ENCODE results near the gene FARS2. TPM values are rescaled to one million over a fixed set of nuclear protein-coding genes. Genes with fewer than 3 reads are reported as not detected.

The FARS2 gene
- total and polyA plus RNA-seq, 2 donors (not counting 1 experiment from before 2014, with no cell fraction given), result 33.0 to 35.5 TPM

GRCh38 chr6:5746759-5747130 lies 485.4 kb downstream of the FARS2 start:
- Histone ChIP-seq H3K4me1 (ENCODE audit: control insufficient read depth in 2 of 2, insufficient read depth in 2 of 2, low read length in 2 of 2) (no peaks in the 10 kb centered on the region), H3K79me2 (ENCODE audit: control insufficient read depth, insufficient read depth, low read length) (no peaks in the 10 kb centered on the region), H2AFZ (ENCODE audit: insufficient read depth, low read depth, low read length, poor library complexity, severe bottlenecking) (no peak overlapping the region), H3K4me3 (ENCODE audit: control extremely low read depth in 1 of 5, extremely low read depth in 1 of 5, insufficient read depth in 1 of 5, low read depth in 2 of 5, low read length in 4 of 5) (no peak overlapping the region), H3K27me3 (replicated peaks in 1 of 4; ENCODE audit: control extremely low read depth in 1 of 4, control insufficient read depth in 3 of 4, insufficient read depth in 4 of 4, low read length in 3 of 4) (no peaks in the 10 kb centered on the region), H3K36me3 (replicated peaks in 1 of 2; ENCODE audit: control extremely low read depth in 1 of 2, control insufficient read depth in 1 of 2, extremely low read depth in 1 of 2, insufficient read depth in 2 of 2, low read length in 1 of 2) (no peaks in the 10 kb centered on the region), H3K9ac (ENCODE audit: low read length) (no peak overlapping the region), H3K9me3 (ENCODE audit: control extremely low read depth in 1 of 3, control insufficient read depth in 2 of 3, insufficient read depth in 1 of 3, low read length in 2 of 3) (no peaks in the 10 kb centered on the region), H3K4me2 (replicated peaks; ENCODE audit: low read depth, low read length, poor library complexity, severe bottlenecking) (no peak overlapping the region), H3K27ac (ENCODE audit: low read length in 2 of 2) (no peak overlapping the region), H4K20me1 (ENCODE audit: control insufficient read depth, insufficient read depth, low read length, poor library complexity, severe bottlenecking) (no peaks in the 10 kb centered on the region)
- DNase-seq, result no peak
- ATAC-seq (ENCODE audit: low read depth), result no peak
- Mint-ChIP-seq H3K4me1 (peaks cover 7% of the 10 kb centered on the region), H3K9me3 (ENCODE audit: insufficient read depth) (no peaks in the 10 kb centered on the region), H3K4me3 (no peak overlapping the region), H3K27me3 (no peaks in the 10 kb centered on the region), H3K27ac (no peak overlapping the region)
- TF ChIP-seq EZH2 (IDR thresholded peaks at IDR 0.05; ENCODE audit: borderline replicate concordance, insufficient read depth, low read depth, low read length, poor library complexity, severe bottlenecking), result no peak
- TF ChIP-seq, protein P1, sequence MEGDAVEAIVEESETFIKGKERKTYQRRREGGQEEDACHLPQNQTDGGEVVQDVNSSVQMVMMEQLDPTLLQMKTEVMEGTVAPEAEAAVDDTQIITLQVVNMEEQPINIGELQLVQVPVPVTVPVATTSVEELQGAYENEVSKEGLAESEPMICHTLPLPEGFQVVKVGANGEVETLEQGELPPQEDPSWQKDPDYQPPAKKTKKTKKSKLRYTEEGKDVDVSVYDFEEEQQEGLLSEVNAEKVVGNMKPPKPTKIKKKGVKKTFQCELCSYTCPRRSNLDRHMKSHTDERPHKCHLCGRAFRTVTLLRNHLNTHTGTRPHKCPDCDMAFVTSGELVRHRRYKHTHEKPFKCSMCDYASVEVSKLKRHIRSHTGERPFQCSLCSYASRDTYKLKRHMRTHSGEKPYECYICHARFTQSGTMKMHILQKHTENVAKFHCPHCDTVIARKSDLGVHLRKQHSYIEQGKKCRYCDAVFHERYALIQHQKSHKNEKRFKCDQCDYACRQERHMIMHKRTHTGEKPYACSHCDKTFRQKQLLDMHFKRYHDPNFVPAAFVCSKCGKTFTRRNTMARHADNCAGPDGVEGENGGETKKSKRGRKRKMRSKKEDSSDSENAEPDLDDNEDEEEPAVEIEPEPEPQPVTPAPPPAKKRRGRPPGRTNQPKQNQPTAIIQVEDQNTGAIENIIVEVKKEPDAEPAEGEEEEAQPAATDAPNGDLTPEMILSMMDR (IDR thresholded peaks at IDR 0.05), result no peak
- intact Hi-C loops (cut with micrococcal nuclease), result no loop called here
- 100% methylated on average over 3 of the region's 3 CpGs for WGBS (ENCODE audit: insufficient coverage)
- ChIA-PET CTCF (no interaction called here), POLR2A (no interaction called here)

- H3K4me1 ChIP-seq (ENCODE audit: control insufficient read depth in 2 of 2, insufficient read depth in 2 of 2, low read length in 2 of 2), result no peaks in the 10 kb centered on the region
- H3K79me2 ChIP-seq (ENCODE audit: control insufficient read depth, insufficient read depth, low read length), result no peaks in the 10 kb centered on the region
- no peak for DNase-seq
- no peak overlapping the region for H3K4me3 ChIP-seq (ENCODE audit: control extremely low read depth in 1 of 5, extremely low read depth in 1 of 5, insufficient read depth in 1 of 5, low read depth in 2 of 5, low read length in 4 of 5)
- TF ChIP-seq, protein P1 (IDR thresholded peaks at IDR 0.05), result no peak
- no peak for TF ChIP-seq EZH2 (IDR thresholded peaks at IDR 0.05; ENCODE audit: borderline replicate concordance, insufficient read depth, low read depth, low read length, poor library complexity, severe bottlenecking)
- CTCF ChIA-PET, result no interaction called here
- H3K9ac ChIP-seq (ENCODE audit: low read length), result no peak overlapping the region
- Mint-ChIP-seq H3K4me3 (no peak overlapping the region), H3K27me3 (no peaks in the 10 kb centered on the region), H3K4me1 (peaks cover 7% of the 10 kb centered on the region), H3K9me3 (ENCODE audit: insufficient read depth) (no peaks in the 10 kb centered on the region), H3K27ac (no peak overlapping the region)
- no peaks in the 10 kb centered on the region for H4K20me1 ChIP-seq (ENCODE audit: control insufficient read depth, insufficient read depth, low read length, poor library complexity, severe bottlenecking)
- POLR2A ChIA-PET, result no interaction called here
- H3K4me2 ChIP-seq (replicated peaks; ENCODE audit: low read depth, low read length, poor library complexity, severe bottlenecking), result no peak overlapping the region
- H3K9me3 ChIP-seq (ENCODE audit: control extremely low read depth in 1 of 3, control insufficient read depth in 2 of 3, insufficient read depth in 1 of 3, low read length in 2 of 3), result no peaks in the 10 kb centered on the region
- H3K27ac ChIP-seq (ENCODE audit: low read length in 2 of 2), result no peak overlapping the region
- ATAC-seq (ENCODE audit: low read depth), result no peak
- WGBS (ENCODE audit: insufficient coverage), result 100% methylated on average over 1 of the region's 2 CpGs
- no peak overlapping the region for H2AFZ ChIP-seq (ENCODE audit: insufficient read depth, low read depth, low read length, poor library complexity, severe bottlenecking)
- no peaks in the 10 kb centered on the region for H3K36me3 ChIP-seq (replicated peaks in 1 of 2; ENCODE audit: control extremely low read depth in 1 of 2, control insufficient read depth in 1 of 2, extremely low read depth in 1 of 2, insufficient read depth in 2 of 2, low read length in 1 of 2)
- H3K27me3 ChIP-seq (replicated peaks in 1 of 4; ENCODE audit: control extremely low read depth in 1 of 4, control insufficient read depth in 3 of 4, insufficient read depth in 4 of 4, low read length in 3 of 4), result no peaks in the 10 kb centered on the region
- intact Hi-C loops (cut with micrococcal nuclease), result no loop called here
These were observed 486.1 kb downstream of the FARS2 start for GRCh38 chr6:5747379-5747778.
